Renal cortex interstitium (tissue), 11 donors: ENCODE measurements around the gene IL24. TPM values are rescaled to one million over a fixed set of nuclear protein-coding genes. Genes with fewer than 3 reads are reported as not detected.
"Not testable (repeated sequence)": the region's sequence is repeated elsewhere in the genome, so short reads cannot be mapped to it uniquely, and the experiment has no call there.

ENCODE experiments used
- DNase-seq, 11 donors: peaks; one replicate each; pipeline ENCODE4 v3.0.0-alpha.2; 2013; ENCODE audit warnings: low read depth in 9 of 11, low spot score in 4 of 11; ENCODE audit errors: extremely low read depth in 1 of 11
- polyA plus RNA-seq, 3 donors: library from polyadenylated mRNA; unstranded; fragments of 120-200 nt; gene quantifications; one replicate each; pipeline ENCODE4 v1.2.1, GENCODE V29; 2013; ENCODE audit not compliant: insufficient read length in 3 of 3

Gene IL24
- polyA plus RNA-seq, 3 donors, result 0.23 to 0.33 (median 0.23) TPM

DNA sequence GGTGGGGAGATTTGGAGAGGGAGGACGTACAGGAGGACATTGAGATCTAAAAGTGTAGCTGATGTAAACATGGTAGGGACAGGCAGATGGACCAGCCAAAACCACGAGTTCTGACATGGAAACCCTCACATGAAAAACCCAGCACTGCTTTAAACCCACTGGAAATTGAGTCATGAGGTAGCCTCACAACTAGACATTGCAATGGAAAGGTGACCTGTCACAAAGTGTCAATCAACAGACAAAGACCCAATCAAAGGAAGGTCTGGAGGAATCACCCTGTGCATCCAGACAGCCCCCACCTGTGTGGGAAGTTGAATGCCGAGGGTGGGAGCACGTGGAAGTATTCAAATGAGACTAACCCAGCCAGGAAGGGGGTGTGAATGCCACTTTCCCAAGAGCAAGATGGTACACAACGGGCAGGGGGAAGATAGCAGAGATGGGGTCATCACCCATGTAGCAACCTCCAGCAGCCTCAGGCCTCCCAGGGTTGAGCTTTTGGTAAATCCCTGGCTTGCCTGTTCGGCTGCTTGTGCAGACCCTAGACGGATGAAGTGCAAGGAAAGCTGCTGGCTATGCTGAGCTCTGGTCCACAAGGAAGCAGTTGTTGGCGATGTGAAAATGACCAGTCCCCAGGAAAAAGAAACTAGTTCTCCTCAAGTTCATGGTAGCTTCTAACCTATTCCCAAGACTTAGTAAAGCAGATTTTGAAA, 18.9 kb downstream of the IL24 start:
- DNase-seq, result no peak

DNA sequence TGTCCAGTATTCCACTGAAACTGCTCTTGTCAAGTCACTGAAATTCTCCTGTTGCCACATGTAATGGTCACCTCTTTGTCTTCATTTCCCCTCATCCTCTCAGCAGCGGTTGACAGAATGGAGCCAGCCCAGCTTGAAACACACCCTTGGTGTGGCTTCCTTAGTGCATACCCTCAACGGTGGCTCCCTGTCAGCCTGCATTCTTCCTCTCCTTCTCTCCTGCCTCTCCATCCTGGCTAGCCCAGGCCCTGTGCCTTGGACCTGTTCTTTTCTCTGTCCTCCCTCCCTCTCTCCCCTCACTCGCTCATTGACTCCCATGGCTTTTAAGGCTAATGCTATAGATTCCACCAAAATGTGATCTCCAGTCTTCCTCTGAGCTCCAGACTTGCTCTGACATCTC, 20.8 kb downstream of the IL24 start:
- no peak for DNase-seq

DNA sequence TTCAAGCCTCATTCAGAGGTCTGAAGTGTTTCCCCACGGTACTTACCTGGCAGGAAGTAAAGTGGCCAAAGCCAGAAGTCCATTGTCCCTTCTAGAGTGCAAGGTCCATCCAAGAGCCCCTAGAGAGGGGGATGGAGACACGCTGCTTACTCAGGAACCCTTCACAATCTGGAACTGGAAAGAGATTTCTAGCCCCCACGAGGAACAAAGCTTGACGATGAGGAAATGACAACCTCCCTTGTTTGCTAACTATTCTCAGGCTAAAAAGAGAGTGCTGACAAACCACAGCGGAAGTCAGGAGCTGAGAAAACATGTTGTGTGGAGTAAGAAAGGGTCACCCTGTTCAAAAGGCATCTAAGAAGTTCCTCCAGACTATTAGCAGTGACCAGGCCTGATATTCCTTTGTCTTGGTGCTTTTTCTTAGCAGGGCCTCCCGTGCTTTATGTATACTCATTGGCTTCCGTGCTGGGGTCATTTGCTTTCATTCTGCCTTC, 24.6 kb downstream of the IL24 start, which contains the start of gene FCMR:
FCMR (minus strand) TSS at position 170 of the 494 bp plus-strand sequence; CDS start at position 83, 87 bp downstream.
- DNase-seq, result no peak

DNA sequence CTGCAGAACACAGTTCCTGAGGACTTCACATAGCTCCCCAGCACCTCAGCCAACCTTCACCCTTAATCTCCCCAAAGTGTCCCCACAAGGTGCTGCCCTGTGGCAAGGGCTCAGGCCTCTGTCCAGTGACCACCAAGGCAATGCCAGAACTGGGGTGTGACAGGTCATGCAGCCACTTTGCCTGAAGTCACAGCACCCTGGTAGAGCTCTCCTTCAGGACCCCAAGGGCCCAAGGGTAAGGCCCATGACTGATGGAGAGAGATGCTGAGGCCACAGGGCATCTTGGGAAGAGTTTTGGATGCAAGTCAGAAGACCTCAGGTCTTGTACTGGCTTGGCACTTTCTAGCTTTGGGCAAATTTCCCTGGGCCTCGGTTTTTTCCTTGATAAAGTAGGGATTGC, 25.3 kb downstream of the IL24 start:
- DNase-seq, result no peak

DNA sequence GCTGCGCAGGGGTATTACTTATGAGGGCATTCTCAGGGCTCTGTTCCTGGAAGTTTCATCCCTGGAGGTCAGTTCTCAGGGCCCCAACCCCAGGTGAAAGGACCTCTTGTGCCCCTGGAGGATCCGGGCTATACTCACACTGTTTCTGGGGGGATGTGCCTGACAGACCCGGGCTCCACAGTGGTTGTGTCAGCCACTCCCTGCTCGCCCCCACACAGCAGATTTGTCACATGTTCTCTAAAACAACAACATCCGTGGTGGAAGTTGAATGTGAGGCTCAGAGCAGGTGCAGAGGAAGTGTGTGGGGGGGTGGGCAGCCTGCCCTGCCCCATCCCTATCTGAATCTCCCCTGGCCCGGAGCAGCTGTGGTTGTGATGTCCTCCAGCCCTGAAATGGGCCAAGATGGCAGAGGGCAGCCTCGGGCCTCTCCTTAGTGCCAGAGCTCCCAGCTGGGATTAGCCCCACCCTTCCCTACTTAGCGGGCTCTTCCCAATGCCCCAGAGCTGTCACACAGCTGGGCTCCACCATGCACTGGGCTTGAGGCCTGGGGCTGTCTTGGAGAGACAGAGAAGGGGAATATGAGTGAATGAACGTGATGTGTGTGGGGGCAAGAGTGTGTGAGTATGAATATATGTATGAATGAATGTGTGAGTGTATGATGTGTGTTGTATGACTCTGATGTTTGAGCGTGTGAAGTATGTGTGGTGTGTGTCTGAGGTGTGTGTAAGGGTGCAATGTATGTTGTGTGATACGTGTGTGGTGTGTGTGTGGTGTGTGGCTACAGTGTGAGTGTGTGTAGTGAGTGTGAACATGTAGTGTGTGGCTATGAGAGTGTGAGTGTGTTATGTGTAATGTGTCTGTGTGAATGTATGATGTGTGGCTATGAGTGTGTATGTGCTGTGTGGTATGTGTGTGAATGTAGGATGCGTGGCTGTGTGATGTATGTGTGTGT, 26.0 kb downstream of the IL24 start:
- DNase-seq, result no peak

DNA sequence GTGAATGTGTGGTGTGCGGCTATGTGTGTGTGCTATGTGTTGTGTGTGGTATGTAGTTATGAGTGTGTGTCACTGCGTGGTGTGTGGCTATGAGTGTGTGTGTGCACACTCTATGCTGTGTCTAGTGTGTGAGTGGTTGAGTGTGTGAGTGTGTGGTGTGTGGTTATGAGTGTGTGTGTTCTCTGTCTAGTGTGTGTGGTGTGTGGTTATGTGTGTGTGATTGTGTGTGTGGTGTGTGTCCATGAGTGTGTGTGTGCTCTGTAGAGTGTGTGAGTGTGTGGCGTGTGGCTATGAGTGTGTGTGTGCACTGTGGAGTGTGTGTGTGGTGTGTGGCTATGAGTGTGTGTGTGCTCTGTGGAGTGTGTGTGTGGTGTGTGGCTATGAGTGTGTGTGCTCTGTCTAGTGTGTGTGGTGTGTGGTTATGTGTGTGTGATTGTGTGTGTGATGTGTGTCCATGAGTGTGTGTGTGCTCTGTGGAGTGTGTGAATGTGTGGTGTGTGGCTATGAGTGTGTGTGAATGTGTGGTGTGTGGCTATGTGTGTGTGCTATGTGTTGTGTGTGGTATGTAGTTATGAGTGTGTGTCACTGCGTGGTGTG, 26.8 kb downstream of the IL24 start:
- not testable (repeated sequence) for DNase-seq

DNA sequence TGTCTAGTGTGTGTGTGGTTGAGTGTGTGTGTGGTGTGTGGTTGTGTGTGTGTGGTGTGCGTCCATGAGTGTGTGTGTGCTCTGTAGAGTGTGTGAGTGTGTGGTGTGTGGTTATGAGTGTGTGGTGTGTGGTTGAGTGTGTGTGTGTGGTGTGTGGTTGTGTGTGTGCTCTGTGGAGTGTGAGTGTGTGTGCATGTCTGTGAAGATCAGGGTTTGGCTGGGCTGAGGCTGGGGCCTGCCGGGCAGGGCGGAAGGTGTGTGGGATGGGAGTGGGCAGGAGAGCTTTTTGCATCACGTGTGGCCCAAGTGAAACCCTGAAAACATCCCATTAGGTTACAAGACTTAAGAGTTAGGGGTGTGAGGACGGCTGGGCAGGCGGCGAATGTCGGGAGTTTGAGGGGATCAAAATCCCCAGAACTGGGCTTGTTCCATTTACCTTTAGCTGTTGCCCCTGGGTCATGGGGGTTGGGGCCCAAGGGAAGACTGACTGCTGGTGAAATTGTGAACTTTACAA, 27.4 kb downstream of the IL24 start:
- no peak for DNase-seq

DNA sequence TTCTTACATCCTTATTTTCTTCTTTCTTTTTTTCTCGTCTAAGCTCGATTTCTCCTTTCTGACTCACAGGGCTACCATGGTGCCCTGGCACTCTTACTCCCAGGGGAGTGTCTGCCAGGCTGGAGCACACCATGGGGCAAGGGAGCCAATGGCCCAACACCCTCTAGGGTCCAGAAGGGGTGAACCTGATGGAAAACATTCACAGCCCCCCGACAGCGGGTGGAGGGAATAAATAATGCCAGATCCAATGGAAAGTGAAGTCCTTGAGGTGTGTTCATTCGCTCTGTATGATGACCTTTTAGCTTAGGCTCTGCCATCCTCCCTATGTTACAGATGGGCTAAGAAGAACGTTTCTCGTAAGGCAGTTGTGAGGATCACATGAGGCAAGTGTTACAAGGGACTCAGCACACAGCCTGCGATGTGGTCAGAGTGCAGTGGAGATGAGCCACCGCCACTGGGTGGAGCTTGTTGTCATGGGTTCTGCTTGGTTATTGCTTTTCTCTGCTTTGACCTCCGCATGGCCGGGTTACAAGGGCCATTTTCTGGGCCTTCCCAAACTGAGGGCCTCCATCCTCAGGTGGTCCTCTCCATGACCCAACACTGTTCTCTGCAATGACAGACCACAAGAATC, 28.0 kb downstream of the IL24 start:
- DNase-seq, result no peak

DNA sequence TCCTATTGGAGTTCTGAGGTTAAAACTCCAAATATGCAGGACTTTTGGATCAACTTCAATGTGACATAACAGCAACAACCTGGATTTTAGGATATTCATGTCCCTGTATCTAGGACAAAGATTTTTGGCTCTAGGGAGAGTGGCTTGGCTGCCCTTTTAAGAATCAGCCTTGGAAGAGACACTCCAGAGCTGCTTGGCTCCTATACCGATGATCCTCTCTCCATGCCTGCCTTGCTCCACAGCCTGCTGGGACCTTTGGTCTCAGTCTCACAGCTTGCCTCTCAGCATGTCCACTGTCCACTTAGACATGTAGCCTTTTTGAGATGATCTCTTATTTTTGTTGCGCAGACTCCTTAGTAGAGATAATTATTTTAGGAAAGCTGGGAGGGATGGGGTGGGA, 29.0 kb downstream of the IL24 start:
- no peak for DNase-seq

DNA sequence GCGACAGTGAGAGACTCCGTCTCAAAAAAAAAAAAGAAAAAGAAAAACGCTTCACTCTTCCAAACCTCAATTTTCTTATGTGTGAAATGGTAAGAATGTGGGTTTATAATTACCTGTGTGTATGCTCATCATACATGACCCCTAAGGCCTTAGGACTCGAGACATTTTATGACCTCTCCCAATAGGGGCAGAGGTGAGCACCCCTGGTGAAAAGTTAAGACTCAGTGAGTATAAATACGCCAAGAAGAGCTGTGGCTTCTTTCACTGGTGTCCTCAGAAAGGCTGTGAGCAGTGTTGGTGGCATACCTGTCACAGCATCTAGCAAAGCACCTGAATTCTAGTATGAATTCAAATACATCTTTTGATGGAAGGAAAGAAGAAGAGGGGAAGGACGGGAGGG, 32.3 kb downstream of the IL24 start:
- no peak for DNase-seq

DNA sequence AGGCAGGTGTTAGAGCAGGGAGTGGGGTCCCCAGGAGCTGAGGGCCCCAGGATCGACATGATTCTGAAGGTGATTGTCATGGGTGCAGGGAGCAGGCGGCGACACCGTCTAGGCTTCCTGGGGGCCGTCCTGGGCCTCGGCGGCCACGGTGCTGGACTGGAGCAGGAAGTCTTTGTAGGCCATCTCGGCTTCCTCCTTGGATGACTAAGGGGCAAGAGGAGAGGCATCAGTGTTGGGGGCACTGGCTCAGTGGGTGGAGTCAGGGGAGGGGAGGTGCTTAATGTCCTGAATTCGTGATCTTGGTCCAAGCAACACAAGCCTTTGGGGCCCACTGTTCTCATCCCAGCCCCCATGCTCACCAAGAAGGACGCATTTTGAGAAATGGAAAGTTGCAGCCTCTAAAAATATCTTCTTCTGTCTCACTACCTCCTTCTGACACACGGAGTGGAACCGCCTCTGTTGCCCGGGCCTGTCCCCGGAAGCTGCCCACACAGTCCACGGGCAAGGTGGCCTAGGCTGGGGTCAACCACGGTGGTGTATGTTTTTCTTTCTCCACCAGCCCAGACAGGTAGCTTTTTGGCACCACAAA, 33.1 kb downstream of the IL24 start:
- DNase-seq, result no peak

DNA sequence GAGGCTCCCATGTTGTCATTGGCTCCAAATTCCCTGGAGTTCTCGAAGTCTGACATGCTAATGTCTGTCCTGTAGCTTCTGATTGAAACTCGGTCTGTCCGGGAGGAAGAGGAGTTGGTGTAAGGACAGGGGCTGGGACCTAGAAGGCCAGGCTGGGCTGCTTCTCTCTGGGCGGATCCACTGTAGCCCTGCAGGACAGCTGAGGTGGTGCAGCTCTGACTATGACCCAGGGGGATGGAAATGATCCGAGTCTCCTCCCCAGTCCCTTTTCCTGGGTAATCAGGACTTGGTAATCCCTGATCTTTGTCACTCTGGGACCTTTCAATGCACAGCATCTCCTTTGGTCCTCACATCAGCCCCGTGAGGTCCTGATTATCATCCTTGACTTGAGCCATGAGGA, 34.5 kb downstream of the IL24 start:
- DNase-seq, result no peak

DNA sequence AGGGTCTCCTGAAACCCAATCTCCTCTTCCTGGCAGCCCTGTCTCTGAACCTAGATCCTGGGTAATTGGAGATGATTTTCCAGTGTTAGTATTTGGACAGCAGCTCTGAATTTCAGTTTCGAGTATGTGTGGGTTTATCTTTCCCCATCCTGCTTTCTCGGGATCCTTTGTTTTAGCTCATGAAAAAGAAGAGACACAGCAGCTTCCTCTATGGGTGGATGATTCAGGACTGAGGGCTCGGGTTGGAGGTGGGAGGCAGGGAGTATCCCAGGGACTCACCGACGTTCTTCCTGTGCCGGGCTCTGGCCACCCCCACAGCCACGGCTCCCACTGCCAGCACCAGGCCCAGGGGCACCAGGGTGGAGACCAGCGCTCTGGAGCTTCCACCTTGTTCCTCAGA, 34.9 kb downstream of the IL24 start:
- DNase-seq, result no peak

DNA sequence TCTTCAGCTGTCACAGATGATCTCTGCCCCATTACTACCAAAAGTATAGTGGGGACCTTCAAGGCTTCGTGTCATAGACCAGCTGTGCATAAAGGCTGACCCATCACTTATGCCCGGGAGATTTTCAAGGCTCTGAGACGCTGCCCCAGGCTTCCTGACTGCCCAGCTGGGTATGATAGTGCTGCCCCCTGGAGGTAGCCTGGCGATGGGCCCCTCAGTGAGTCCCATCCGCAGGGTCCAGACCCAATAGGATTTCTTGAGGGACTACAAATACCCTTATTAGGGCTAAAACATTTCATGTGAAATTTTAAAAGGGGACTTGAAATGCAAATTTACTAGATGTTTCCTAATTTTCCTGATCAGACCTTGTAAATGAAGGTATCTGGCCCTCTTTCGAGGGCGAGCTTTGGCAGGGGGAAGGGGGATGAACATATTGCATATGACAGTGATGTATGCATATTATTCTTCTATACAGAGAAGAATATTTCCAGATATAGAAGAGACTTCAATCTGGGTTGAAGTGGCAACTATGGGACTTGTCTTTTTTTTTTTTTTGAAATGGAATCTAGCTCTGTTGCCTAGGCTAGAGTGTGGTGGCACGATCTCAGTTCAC, 36.2 kb downstream of the IL24 start:
- DNase-seq, result no peak

DNA sequence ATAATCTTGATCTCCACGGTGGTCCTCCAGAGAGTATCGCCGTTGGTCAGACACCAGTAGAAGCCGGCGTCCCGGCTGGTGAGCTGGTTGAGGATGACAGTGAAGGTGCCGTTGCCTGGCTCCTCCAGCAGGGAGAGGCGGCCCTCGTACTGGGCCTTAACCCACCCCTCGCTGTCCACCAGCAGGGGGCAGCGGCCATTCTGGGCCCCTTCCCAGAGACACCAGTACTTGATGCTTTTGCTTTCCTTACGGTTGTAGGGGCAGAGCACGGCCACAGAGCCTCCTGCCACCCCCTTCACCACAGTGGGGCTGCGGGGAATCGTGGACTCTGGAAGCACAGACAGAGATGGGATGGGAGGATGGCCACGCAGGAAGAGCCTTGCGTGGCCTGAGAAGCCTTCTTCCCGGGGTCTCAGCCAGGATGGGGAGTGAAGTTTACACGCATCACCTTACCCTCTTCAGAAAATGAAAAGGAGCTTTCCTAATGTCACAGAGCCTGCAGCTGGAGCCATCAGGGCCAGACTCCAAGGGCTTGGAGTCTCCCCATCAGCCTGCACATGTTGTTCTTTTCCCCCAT, 38.3 kb downstream of the IL24 start:
- DNase-seq, result no peak

DNA sequence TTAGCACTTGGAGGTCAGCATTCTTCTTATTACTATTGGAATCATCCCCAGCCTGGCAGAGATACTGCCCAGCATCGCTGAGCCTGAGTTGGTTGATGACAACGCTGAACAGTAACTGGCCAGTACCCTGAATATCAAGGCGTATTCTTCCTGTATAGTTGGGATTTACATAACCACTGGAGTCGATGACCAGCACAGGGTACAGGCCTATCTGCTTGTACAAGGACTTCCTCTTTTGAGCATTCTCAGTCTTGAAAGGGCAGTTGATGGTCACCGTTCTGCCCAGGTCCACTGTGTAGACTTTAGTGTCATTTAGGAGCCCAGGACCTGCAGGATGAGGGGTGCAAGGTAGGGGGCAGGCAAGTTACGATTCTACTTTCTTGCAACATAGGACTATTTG, 40.2 kb downstream of the IL24 start:
- DNase-seq, result no peak

DNA sequence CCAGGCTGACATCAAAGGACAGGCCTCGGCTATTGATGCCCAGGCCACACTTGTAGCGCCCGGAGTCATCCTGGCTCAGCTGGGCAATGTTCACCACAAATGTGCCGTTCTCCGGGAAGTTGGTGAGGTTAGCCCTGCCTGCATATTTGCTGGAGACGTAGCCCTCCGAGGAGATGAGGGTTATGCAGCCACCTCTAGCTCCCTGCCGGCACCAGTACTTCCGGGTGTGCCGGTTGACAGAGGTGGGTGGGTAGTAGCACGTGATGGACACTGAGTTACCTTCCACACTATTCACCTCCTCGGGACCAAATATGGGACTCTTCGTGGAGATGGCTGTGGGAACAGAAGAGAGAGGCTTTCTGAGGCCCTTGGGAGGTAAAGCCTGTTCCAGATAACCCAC, 41.9 kb downstream of the IL24 start:
- DNase-seq, result no peak
